Epithelial cell of esophagus (primary cell): ENCODE measurements around the gene RBM42.

ENCODE experiments used
- DNase-seq: peaks from one replicate; pipeline ENCODE4 v3.0.0; 2010; ENCODE audit warnings: low read depth
- H3K4me3 ChIP-seq: 2 replicates; pipeline ENCODE4 v1.5.1; 2011; ENCODE audit warnings: mild to moderate bottlenecking, low read length, control low read depth
- TF ChIP-seq, protein P1 (sequence below): IDR thresholded peaks from 2 replicates; pipeline ENCODE4 v1.5.1; 2011; ENCODE audit warnings: low read depth, mild to moderate bottlenecking, low read length, control low read depth, inconsistent platforms; ENCODE audit not compliant: insufficient read depth; ENCODE audit errors: missing control alignments

Gene RBM42

DNA sequence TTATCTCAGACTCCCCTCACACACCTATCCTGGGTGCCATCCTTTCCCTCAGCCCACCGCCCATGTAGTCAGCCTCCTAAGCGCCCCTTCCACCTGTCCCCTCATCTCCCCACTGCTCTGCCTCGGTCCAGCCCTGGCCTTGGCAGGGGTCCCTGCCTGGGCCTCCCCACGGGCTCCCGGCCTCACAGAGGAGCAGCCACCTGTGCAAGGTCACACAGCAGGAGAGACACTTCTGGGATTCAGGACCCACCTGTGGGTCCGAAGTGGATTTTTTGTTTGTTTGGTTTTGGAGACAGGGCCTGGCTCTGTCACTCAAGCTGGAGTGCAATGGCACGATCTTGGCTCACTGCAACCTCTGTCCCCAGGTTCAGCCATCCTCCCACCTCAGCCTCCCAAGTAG is 36.8 kb downstream of the RBM42 start:
- TF ChIP-seq, protein P1, sequence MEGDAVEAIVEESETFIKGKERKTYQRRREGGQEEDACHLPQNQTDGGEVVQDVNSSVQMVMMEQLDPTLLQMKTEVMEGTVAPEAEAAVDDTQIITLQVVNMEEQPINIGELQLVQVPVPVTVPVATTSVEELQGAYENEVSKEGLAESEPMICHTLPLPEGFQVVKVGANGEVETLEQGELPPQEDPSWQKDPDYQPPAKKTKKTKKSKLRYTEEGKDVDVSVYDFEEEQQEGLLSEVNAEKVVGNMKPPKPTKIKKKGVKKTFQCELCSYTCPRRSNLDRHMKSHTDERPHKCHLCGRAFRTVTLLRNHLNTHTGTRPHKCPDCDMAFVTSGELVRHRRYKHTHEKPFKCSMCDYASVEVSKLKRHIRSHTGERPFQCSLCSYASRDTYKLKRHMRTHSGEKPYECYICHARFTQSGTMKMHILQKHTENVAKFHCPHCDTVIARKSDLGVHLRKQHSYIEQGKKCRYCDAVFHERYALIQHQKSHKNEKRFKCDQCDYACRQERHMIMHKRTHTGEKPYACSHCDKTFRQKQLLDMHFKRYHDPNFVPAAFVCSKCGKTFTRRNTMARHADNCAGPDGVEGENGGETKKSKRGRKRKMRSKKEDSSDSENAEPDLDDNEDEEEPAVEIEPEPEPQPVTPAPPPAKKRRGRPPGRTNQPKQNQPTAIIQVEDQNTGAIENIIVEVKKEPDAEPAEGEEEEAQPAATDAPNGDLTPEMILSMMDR = no peak
- DNase-seq = no peak

DNA sequence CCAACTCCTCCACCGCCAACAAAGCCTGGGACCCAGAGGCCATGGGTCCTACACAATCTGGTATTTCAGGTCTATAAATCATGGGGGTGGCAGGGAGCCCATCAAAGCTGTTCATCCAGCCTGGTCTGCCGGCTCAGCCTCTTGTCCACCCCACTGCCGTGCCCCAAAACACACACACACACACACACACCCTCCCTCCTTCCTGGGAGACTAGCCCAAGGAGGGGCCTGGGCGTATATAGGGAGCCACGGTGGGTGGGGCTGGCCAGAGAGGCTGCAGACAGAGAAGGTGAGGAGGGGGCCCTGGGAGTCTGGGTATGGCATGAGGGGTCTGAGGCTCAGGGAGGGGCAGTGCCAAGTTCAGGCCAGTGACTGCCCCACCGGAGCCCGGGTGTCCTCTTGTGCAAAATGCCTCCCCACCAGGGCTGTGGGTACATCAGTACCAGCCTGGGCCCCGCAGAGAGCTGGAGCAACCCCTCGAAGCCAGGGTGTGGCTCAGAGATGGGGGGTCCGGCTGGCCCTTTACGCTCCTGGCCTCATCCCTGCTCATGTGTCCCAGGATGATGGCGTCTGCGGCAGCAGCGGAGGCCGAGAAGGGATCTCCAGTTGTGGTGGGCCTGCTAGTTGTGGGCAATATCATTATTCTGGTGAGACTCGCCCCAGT is 37.5 kb downstream of the RBM42 start, which contains the start of gene UPK1A:
TSS of gene UPK1A (plus strand) at position 267 of the 663 bp plus-strand sequence. CDS start at position 563, 296 bp downstream.
- H3K4me3 ChIP-seq = no peak within 1 kb of the TSS
- TF ChIP-seq, protein P1 = no peak
- DNase-seq = no peak

More for the DNA sequence above, 36.8 kb downstream of the RBM42 start:
- no peak overlapping the region for H3K4me3 ChIP-seq

DNA sequence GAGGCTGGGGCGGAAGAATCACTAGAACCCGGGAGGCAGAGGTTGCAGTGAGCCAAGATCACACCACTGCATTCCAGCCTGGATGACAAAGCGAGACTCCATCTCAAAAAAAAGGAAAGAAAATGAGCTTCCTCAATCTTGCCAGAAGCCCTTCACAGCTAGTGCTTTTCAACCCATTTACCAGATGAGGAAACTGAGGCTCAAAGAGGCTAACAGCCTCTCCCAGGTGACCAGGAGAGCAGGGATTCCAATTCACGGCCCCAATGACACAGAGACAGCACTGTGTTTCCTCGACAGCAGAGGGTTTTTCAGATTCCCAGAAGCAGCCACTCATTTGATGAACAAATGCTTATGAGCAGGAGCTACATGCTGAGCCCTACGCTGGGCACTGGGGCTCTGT is 40.7 kb downstream of the RBM42 start:
- TF ChIP-seq, protein P1 = no peak
- H3K4me3 ChIP-seq = no peak overlapping the region
- DNase-seq = no peak

DNA sequence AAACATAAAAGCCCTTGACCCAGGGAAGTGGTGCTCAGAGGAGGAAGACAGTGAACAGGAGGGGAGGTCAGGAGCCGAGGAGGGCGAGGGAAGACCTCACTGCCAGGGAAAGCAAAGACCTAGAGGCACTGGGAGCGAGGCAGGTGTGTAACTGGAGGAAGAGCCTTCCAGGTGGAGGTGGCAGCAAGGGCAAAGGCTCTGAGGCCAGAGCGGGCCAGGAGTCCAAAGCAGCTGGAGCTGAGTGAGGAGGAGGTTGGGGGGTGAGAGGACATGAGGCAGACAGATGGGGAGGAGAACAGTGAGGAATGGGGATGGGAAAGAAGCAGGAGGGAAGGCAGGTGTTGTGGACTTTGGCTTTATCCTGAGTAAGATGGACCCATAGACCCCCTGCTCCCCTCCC is 41.1 kb downstream of the RBM42 start:
- no peak for DNase-seq
- TF ChIP-seq, protein P1 = no peak
- no peak overlapping the region for H3K4me3 ChIP-seq

DNA sequence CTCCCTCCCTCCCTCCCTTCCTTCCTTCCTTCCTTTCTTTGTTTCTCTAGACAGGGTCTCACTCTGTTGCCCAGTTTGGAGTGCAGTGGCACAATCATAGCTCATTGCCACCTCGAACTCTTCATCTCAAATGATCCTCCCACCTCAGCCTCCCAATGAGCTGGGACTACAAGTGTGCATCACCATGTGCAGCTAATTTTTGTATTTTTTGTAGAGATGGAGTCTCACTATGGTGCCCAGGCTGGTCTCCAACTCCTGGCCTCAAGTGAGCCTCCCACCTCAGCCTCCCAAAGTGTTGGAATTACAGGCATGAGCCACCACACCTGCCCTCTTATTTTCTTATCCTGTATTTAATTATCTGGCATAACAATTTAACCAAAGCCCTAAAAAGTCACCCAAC is 41.9 kb downstream of the RBM42 start:
- TF ChIP-seq, protein P1 = no peak
- no peak overlapping the region for H3K4me3 ChIP-seq
- DNase-seq = no peak

DNA sequence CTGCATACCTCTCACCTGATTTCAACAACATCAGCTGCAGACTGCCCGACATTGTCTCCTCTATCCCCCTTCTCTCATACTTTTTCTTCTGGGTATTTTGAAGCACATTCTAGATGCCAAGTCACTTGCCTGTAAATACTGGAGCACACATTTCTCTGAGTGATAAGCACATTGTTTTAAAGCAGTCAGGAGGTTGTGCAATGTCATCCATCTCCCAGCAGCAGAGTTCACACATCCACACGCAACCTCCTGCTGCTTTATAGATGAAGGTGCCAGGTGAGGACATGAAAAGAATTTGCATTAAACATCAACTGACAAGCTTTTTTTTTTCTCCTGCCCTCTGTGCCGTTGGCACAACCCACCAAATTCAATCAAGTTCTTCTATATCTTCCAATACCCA is 43.0 kb downstream of the RBM42 start:
- TF ChIP-seq, protein P1 = no peak
- DNase-seq = peak; percentile 14
- no peak overlapping the region for H3K4me3 ChIP-seq
